ENCODE results near the gene OTUD3. TPM values are rescaled to one million over a fixed set of nuclear protein-coding genes. Genes with fewer than 3 reads are reported as not detected.
A peak's percentile ranks its signal among the peaks of the same experiment; 100 is the strongest.

OTUD3 gene
- total RNA-seq, 2 experiments from 2014 or later: 6.6 to 9.2 TPM

GRCh38 chr1:19889656-19890055 lies 7.5 kb downstream of the OTUD3 start:
- Mint-ChIP-seq H3K4me1 (peaks cover 24% of the 10 kb centered on the region), H3K4me3 (no peak overlapping the region), H3K9me3 (ENCODE audit: low read depth) (no peaks in the 10 kb centered on the region), H3K27ac (no peak overlapping the region), H3K27me3 (no peaks in the 10 kb centered on the region), H3K36me3 (ENCODE audit: low read depth) (peaks cover 17% of the 10 kb centered on the region)
- no peak for DNase-seq
- ATAC-seq: no peak
- intact Hi-C loops (cut with DNase I, micrococcal nuclease): loop anchor here in 1 of 2 experiments (10.0 kb wide), 1 partner anchor 985 kb away; the partner anchor contains the start of gene ALDH4A1
- CTCF ChIA-PET: no interaction called here
- POLR2A ChIA-PET: no interaction called here

DNA sequence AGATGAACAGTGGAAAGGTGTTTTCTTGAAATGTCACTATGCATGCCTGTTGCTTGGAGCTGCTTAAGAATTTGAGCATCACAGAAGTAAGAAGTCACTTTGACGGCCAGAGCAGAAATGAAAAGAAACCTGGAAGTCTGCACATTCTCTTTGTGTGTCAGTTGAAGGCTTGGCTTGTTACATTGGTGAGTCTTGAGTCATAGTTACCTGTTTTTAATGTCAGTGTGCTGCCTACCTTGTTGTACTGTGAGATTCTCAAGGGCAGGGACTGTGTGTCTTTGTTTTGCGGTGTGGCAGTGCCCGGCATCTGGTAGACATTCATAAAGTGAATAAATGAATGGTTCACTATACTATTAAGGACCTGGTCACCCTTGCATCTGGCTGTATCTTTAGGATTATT lies 9.9 kb downstream of the OTUD3 start:
- ChIA-PET CTCF (no interaction called here), POLR2A (no interaction called here)
- DNase-seq (no peak), ATAC-seq (no peak)
- peaks cover 10% of the 10 kb centered on the region for H3K4me1 Mint-ChIP-seq
- H3K4me3 Mint-ChIP-seq: no peak overlapping the region
- intact Hi-C loops (cut with DNase I, micrococcal nuclease): no loop called here
- no peak overlapping the region for H3K27ac Mint-ChIP-seq
- no peaks in the 10 kb centered on the region for H3K9me3 Mint-ChIP-seq (ENCODE audit: low read depth)
- H3K36me3 Mint-ChIP-seq (ENCODE audit: low read depth): peaks cover 29% of the 10 kb centered on the region
- no peaks in the 10 kb centered on the region for H3K27me3 Mint-ChIP-seq

- Mint-ChIP-seq H3K4me1 (peaks cover 10% of the 10 kb centered on the region), H3K36me3 (ENCODE audit: low read depth) (peaks cover 33% of the 10 kb centered on the region), H3K27me3 (no peaks in the 10 kb centered on the region), H3K9me3 (ENCODE audit: low read depth) (no peaks in the 10 kb centered on the region), H3K4me3 (no peak overlapping the region), H3K27ac (no peak overlapping the region)
- ChIA-PET POLR2A (no interaction called here), CTCF (interaction anchor here (1.0 to 3.2 kb wide), 2 partner anchors 10 to 188 kb away, joined by 3 to 20 read pairs; partner anchors contain the start of gene OTUD3)
- no peak for ATAC-seq
- DNase-seq: no peak
- intact Hi-C loops (cut with DNase I, micrococcal nuclease): no loop called here
Observed at GRCh38 chr1:19892628-19893168, 10.5 kb downstream of the OTUD3 start.

GRCh38 chr1:19893687-19894086 lies 11.5 kb downstream of the OTUD3 start:
- ATAC-seq (no peak), DNase-seq (no peak)
- POLR2A ChIA-PET: no interaction called here
- H3K4me1 Mint-ChIP-seq: peaks cover 2% of the 10 kb centered on the region
- H3K4me3 Mint-ChIP-seq: no peak overlapping the region
- H3K27ac Mint-ChIP-seq: no peak overlapping the region
- no peaks in the 10 kb centered on the region for H3K27me3 Mint-ChIP-seq
- H3K9me3 Mint-ChIP-seq (ENCODE audit: low read depth): no peaks in the 10 kb centered on the region
- intact Hi-C loops (cut with DNase I, micrococcal nuclease): no loop called here
- H3K36me3 Mint-ChIP-seq (ENCODE audit: low read depth): peaks cover 33% of the 10 kb centered on the region
- CTCF ChIA-PET: interaction anchor here (0.6 to 3.2 kb wide), 5 partner anchors 10 to 511 kb away, joined by 3 to 20 read pairs (median 3); partner anchors contain the start of gene OTUD3

DNA sequence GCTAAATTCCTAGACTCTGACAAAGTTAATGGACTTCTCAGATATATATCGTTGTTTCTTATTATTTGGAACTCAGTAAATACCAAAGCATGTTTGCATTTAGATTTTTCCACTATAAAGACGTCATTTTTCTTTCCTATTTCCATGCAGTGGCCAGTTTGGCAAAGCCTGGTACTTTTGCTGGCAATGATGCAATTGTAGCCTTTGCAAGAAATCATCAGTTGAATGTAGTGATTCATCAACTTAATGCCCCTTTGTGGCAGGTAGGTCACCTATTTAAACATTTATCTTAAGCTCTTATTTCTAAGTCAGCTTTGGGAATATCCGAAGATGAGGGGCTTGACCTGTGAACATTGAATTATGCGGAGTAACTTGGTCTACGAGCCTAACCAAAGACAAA lies 12.0 kb downstream of the OTUD3 start:
- Mint-ChIP-seq H3K36me3 (ENCODE audit: low read depth) (peaks cover 38% of the 10 kb centered on the region), H3K4me1 (peaks cover 1% of the 10 kb centered on the region), H3K27me3 (no peaks in the 10 kb centered on the region), H3K27ac (no peak overlapping the region), H3K9me3 (ENCODE audit: low read depth) (no peaks in the 10 kb centered on the region), H3K4me3 (no peak overlapping the region)
- DNase-seq: no peak
- ATAC-seq: no peak
- intact Hi-C loops (cut with DNase I, micrococcal nuclease): no loop called here
- ChIA-PET CTCF (interaction anchor here (0.6 to 3.2 kb wide), 5 partner anchors 9 to 512 kb away, joined by 3 to 20 read pairs (median 3); partner anchors contain the start of gene OTUD3), POLR2A (no interaction called here)

DNA sequence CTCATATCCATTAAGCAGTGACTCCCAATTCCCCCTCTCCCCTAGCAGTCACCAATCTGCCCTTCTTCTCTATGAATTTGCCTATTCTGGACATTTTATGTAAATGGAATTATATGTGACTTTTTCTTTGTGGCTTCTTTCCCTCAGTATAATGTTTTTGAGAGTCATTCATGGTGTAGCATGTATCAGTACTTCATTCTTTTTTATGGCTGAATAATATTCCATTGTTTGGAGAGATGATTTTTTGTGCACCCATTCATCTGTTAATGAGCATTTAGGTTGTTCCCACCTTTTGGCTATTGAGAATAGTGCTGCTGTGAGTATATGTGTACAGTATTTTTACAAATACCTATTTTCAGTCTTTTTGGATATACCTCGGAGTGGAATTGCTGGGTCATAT lies 19.5 kb downstream of the OTUD3 start:
- CTCF ChIA-PET: no interaction called here
- peaks cover 45% of the 10 kb centered on the region for H3K36me3 Mint-ChIP-seq (ENCODE audit: low read depth)
- H3K27me3 Mint-ChIP-seq: no peaks in the 10 kb centered on the region

GRCh38 chr1:19903621-19904020 lies 21.4 kb downstream of the OTUD3 start:
- ChIA-PET POLR2A (no interaction called here), CTCF (interaction anchor here (0.8 kb wide), 1 partner anchor 10 kb away, joined by 4 read pairs; no protein-coding TSS in a partner anchor)
- Mint-ChIP-seq H3K4me1 (no peaks in the 10 kb centered on the region), H3K27ac (no peak overlapping the region), H3K27me3 (no peaks in the 10 kb centered on the region), H3K9me3 (ENCODE audit: low read depth) (no peaks in the 10 kb centered on the region), H3K36me3 (ENCODE audit: low read depth) (peaks cover 49% of the 10 kb centered on the region), H3K4me3 (no peak overlapping the region)
- ATAC-seq (no peak), DNase-seq (no peak)
- intact Hi-C loops (cut with DNase I, micrococcal nuclease): no loop called here

More for the DNA sequence above, 19.5 kb downstream of the OTUD3 start:
- H3K27ac Mint-ChIP-seq: no peak overlapping the region
- H3K4me3 Mint-ChIP-seq: no peak overlapping the region
- intact Hi-C loops (cut with DNase I, micrococcal nuclease): no loop called here
- ATAC-seq (no peak), DNase-seq (no peak)
- no peaks in the 10 kb centered on the region for H3K4me1 Mint-ChIP-seq
- POLR2A ChIA-PET: no interaction called here
- no peaks in the 10 kb centered on the region for H3K9me3 Mint-ChIP-seq (ENCODE audit: low read depth)

- H3K9me3 Mint-ChIP-seq (ENCODE audit: low read depth): no peaks in the 10 kb centered on the region
- peaks cover 46% of the 10 kb centered on the region for H3K36me3 Mint-ChIP-seq (ENCODE audit: low read depth)
- ATAC-seq (no peak), DNase-seq (no peak)
- H3K27me3 Mint-ChIP-seq: no peaks in the 10 kb centered on the region
- no peak overlapping the region for H3K4me3 Mint-ChIP-seq
- no peaks in the 10 kb centered on the region for H3K4me1 Mint-ChIP-seq
- ChIA-PET POLR2A (no interaction called here), CTCF (interaction anchor here (0.6 to 1.5 kb wide), 2 partner anchors 10 to 782 kb away, joined by 3 to 4 read pairs; no protein-coding TSS in a partner anchor)
- intact Hi-C loops (cut with DNase I, micrococcal nuclease): no loop called here
- no peak overlapping the region for H3K27ac Mint-ChIP-seq
Observed at GRCh38 chr1:19907456-19907855, 25.3 kb downstream of the OTUD3 start.

DNA sequence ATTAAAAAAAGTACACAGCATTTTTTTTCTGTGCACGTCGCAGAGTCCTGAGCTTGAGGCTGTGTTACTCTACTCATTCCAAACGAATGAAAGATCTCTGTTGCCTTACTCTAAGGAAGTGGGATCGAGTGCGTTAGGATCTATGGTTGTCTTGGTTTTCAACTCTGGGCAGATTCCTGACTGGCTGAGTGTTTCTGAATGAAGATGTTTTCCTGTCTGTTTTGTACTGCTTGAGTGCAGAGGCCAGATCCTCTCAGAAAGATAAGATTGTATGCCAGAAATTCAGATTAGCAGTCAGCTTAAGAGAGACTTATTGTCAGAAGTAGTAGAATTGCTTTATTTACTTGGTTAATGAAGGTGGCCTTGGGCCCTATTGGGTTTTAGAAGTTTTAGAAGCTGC lies 27.2 kb downstream of the OTUD3 start:
- H3K4me3 Mint-ChIP-seq: no peak overlapping the region
- CTCF ChIA-PET: interaction anchor here (0.6 to 1.7 kb wide), 3 partner anchors 9 to 243 kb away, joined by 3 to 5 read pairs (median 4); no protein-coding TSS in a partner anchor
- intact Hi-C loops (cut with DNase I, micrococcal nuclease): no loop called here
- H3K9me3 Mint-ChIP-seq (ENCODE audit: low read depth): no peaks in the 10 kb centered on the region
- DNase-seq (no peak), ATAC-seq (no peak)
- H3K27ac Mint-ChIP-seq: no peak overlapping the region
- H3K36me3 Mint-ChIP-seq (ENCODE audit: low read depth): peaks cover 44% of the 10 kb centered on the region
- no peaks in the 10 kb centered on the region for H3K4me1 Mint-ChIP-seq
- POLR2A ChIA-PET: no interaction called here
- no peaks in the 10 kb centered on the region for H3K27me3 Mint-ChIP-seq

GRCh38 chr1:19909971-19910370 lies 27.8 kb downstream of the OTUD3 start:
- H3K4me3 Mint-ChIP-seq: no peak overlapping the region
- peaks cover 38% of the 10 kb centered on the region for H3K36me3 Mint-ChIP-seq (ENCODE audit: low read depth)
- no peaks in the 10 kb centered on the region for H3K27me3 Mint-ChIP-seq
- POLR2A ChIA-PET: no interaction called here
- CTCF ChIA-PET: interaction anchor here (0.6 to 1.7 kb wide), 4 partner anchors 8 to 467 kb away, joined by 3 to 6 read pairs (median 4); no protein-coding TSS in a partner anchor
- H3K4me1 Mint-ChIP-seq: no peaks in the 10 kb centered on the region
- intact Hi-C loops (cut with DNase I, micrococcal nuclease): no loop called here
- ATAC-seq (no peak), DNase-seq (no peak)
- H3K27ac Mint-ChIP-seq: no peak overlapping the region
- H3K9me3 Mint-ChIP-seq (ENCODE audit: low read depth): no peaks in the 10 kb centered on the region

DNA sequence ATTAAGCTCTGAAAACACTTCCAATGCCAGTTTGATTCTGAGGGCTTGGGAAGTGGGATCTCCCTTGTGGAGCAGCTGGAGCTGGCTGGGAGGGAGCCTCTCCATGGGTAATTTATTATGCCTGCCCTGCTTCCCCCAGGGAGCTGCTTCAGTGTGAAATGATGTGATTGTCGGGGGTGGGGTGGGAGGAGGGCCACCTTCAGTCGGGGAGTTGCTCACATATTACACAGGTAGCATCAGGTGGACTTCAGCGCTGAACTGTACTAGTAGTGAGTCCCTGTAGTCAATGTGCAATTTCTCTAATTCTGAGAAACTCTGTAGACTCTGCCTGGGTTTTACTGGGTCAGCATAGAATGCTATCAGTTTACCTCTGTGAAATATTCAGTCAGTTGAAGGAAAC lies 28.5 kb downstream of the OTUD3 start:
- no peak for ATAC-seq
- H3K4me1 Mint-ChIP-seq: no peaks in the 10 kb centered on the region
- ChIA-PET CTCF (interaction anchor here (0.7 to 1.7 kb wide), 2 partner anchors 241 to 466 kb away, joined by 5 to 6 read pairs; no protein-coding TSS in a partner anchor), POLR2A (no interaction called here)
- H3K9me3 Mint-ChIP-seq (ENCODE audit: low read depth): no peaks in the 10 kb centered on the region
- no peak overlapping the region for H3K27ac Mint-ChIP-seq
- H3K27me3 Mint-ChIP-seq: no peaks in the 10 kb centered on the region
- intact Hi-C loops (cut with DNase I, micrococcal nuclease): no loop called here
- DNase-seq: no peak
- H3K36me3 Mint-ChIP-seq (ENCODE audit: low read depth): peaks cover 37% of the 10 kb centered on the region
- no peak overlapping the region for H3K4me3 Mint-ChIP-seq

- DNase-seq: peak; percentile 90
- intact Hi-C loops (cut with DNase I, micrococcal nuclease): loop anchor here (1.0 to 2.0 kb wide), 4 partner anchors 183 to 576 kb away; no protein-coding TSS in a partner anchor
- POLR2A ChIA-PET: no interaction called here
- ATAC-seq: peak; percentile 78
- H3K4me3 Mint-ChIP-seq: no peak overlapping the region
- H3K9me3 Mint-ChIP-seq (ENCODE audit: low read depth): no peaks in the 10 kb centered on the region
- CTCF ChIA-PET: interaction anchor here (0.6 to 2.2 kb wide), 15 partner anchors 9 to 311 kb away, joined by 3 to 20 read pairs (median 4); no protein-coding TSS in a partner anchor
- H3K27ac Mint-ChIP-seq: no peak overlapping the region
- H3K27me3 Mint-ChIP-seq: no peaks in the 10 kb centered on the region
- H3K36me3 Mint-ChIP-seq (ENCODE audit: low read depth): no peaks in the 10 kb centered on the region
- H3K4me1 Mint-ChIP-seq: peaks cover 2% of the 10 kb centered on the region
Observed at GRCh38 chr1:19918057-19918456, 35.9 kb downstream of the OTUD3 start.
